Stimulated activated CD8-positive, alpha-beta memory T cell treated with anti-CD3 and anti-CD28 coated beads, Interleukin-15, amount 100 ng/mL, for 48 hours (primary cell): Measurements from ENCODE around the gene URB1.
"Not testable (repeated sequence)": the region's sequence is repeated elsewhere in the genome, so short reads cannot be mapped to it uniquely, and the experiment has no call there.

Experiments used
- DNase-seq, 2 donors: peaks; one replicate each; pipeline ENCODE4 v3.0.0-alpha.2; 2020; ENCODE audit warnings: low read depth in 2 of 2

The URB1 gene

GRCh38 chr21:32412162-32413014 lies 19.6 kb upstream of the URB1 start, which contains the start of gene EVA1C:
EVA1C (plus strand) TSS chr21:32412706; CDS start chr21:32412854, 148 bp downstream.
- peak; percentile 64 to 68 for DNase-seq

GRCh38 chr21:32411350-32412161 lies 18.7 kb upstream of the URB1 start:
- DNase-seq = peak; percentile 58 to 65

- no peak for DNase-seq
These were observed 18.1 kb upstream of the URB1 start for GRCh38 chr21:32410916-32411315.

GRCh38 chr21:32410291-32410690 lies 17.5 kb upstream of the URB1 start:
- no peak for DNase-seq

GRCh38 chr21:32406405-32406804 lies 13.6 kb upstream of the URB1 start:
- DNase-seq = no peak

- DNase-seq = peak in 1 of 2 donors; percentile 44
These were observed 10.5 kb upstream of the URB1 start for GRCh38 chr21:32403201-32403777.

GRCh38 chr21:32393677-32394001 lies 827 bp upstream of the URB1 start:
- no peak for DNase-seq

- no peak for DNase-seq
These were observed 423 bp downstream of the URB1 start for GRCh38 chr21:32392299-32392879.

GRCh38 chr21:32391755-32392154 lies 1.1 kb downstream of the URB1 start:
- DNase-seq = no peak

GRCh38 chr21:32390537-32391224 lies 2.1 kb downstream of the URB1 start:
- DNase-seq = not testable (repeated sequence)

GRCh38 chr21:32389337-32390015 lies 3.3 kb downstream of the URB1 start:
- DNase-seq = no peak

GRCh38 chr21:32388306-32388705 lies 4.5 kb downstream of the URB1 start:
- DNase-seq = no peak

- no peak for DNase-seq
These were observed 5.7 kb downstream of the URB1 start for GRCh38 chr21:32387151-32387550.

GRCh38 chr21:32386195-32386870 lies 6.5 kb downstream of the URB1 start:
- DNase-seq = no peak

- DNase-seq = no peak
These were observed 9.0 kb downstream of the URB1 start for GRCh38 chr21:32383812-32384211.

- DNase-seq = no peak
These were observed 10.6 kb downstream of the URB1 start for GRCh38 chr21:32382108-32382644.

GRCh38 chr21:32381571-32381970 lies 11.2 kb downstream of the URB1 start:
- no peak for DNase-seq

- no peak for DNase-seq
These were observed 11.9 kb downstream of the URB1 start for GRCh38 chr21:32380940-32381339.

- no peak for DNase-seq
These were observed 13.9 kb downstream of the URB1 start for GRCh38 chr21:32378956-32379355.

- DNase-seq = no peak
These were observed 14.8 kb downstream of the URB1 start for GRCh38 chr21:32377991-32378390.
